IPS-NIHi7 (cell line): Measurements from ENCODE around the gene GAPVD1.
"Not testable (repeated sequence)": the region's sequence is repeated elsewhere in the genome, so short reads cannot be mapped to it uniquely, and the experiment has no call there.

Experiments used
- DNase-seq: peaks from one replicate; pipeline ENCODE4 v3.0.0; 2012; ENCODE audit warnings: mixed read lengths; ENCODE audit errors: extremely low spot score

The GAPVD1 gene

GRCh38 chr9:125261501-125262293 lies at the start of gene GAPVD1:
TSS of gene GAPVD1 (plus strand) at chr9:125261826. CDS start at chr9:125298922, 37,096 bp downstream.
- DNase-seq: peak; percentile 99

GRCh38 chr9:125214186-125214585 lies 47.4 kb upstream of the GAPVD1 start:
- DNase-seq: no peak

- DNase-seq: no peak
These were observed 43.0 kb upstream of the GAPVD1 start for GRCh38 chr9:125218621-125219020.

GRCh38 chr9:125224858-125225257 lies 36.8 kb upstream of the GAPVD1 start:
- not testable (repeated sequence) for DNase-seq

- no peak for DNase-seq
These were observed 33.9 kb upstream of the GAPVD1 start for GRCh38 chr9:125227761-125228160.

- no peak for DNase-seq
These were observed 27.9 kb upstream of the GAPVD1 start for GRCh38 chr9:125233678-125234077.

GRCh38 chr9:125234099-125234498 lies 27.5 kb upstream of the GAPVD1 start:
- not testable (repeated sequence) for DNase-seq

GRCh38 chr9:125235804-125236519 lies 25.7 kb upstream of the GAPVD1 start:
- DNase-seq: no peak

GRCh38 chr9:125236520-125237159 lies 25.0 kb upstream of the GAPVD1 start:
- not testable (repeated sequence) for DNase-seq

GRCh38 chr9:125238127-125238914 lies 23.3 kb upstream of the GAPVD1 start:
- no peak for DNase-seq

GRCh38 chr9:125238915-125239446 lies 22.6 kb upstream of the GAPVD1 start:
- no peak for DNase-seq

- DNase-seq: no peak
These were observed 21.7 kb upstream of the GAPVD1 start for GRCh38 chr9:125239631-125240597.

- DNase-seq: no peak
These were observed 21.0 kb upstream of the GAPVD1 start for GRCh38 chr9:125240649-125240999.

GRCh38 chr9:125241000-125241862 lies 20.4 kb upstream of the GAPVD1 start, which contains the start of gene HSPA5:
TSS of gene HSPA5 (minus strand) at chr9:125241343. CDS start at chr9:125241126, 217 bp downstream.
- peak; percentile 100 for DNase-seq

GRCh38 chr9:125241863-125242739 lies 19.5 kb upstream of the GAPVD1 start:
- no peak for DNase-seq

- no peak for DNase-seq
These were observed 17.8 kb upstream of the GAPVD1 start for GRCh38 chr9:125243792-125244260.

GRCh38 chr9:125246261-125246667 lies 15.4 kb upstream of the GAPVD1 start:
- DNase-seq: no peak

- DNase-seq: no peak
These were observed 7.4 kb upstream of the GAPVD1 start for GRCh38 chr9:125254231-125254630.
